Stomach (tissue), 4 donors: ENCODE data around the gene AKAP13.
A peak's percentile ranks its signal among the peaks of the same experiment; 100 is the strongest.

Experiments
- CTCF ChIP-seq, 7 experiments: fragments of 450-650 bp in 4 of 7; fragments of 200-600 bp in 3 of 7; sonication (generic) in 3 of 7; IDR thresholded peaks; one replicate each; pipeline ENCODE4 v1.5.1; 2016 to 2019; ENCODE audit warnings: antibody characterized with exemption in 7 of 7, control low read depth in 2 of 7, mild to moderate bottlenecking in 1 of 7
- EP300 ChIP-seq: sonication (generic); formaldehyde crosslinking; IDR thresholded peaks from one replicate; pipeline ENCODE4 v1.6.1; 2017; ENCODE audit warnings: antibody characterized with exemption
- POLR2A ChIP-seq, 4 donors: fragments of 450-650 bp; IDR thresholded peaks; one replicate each; pipeline ENCODE4 v1.6.1; 2016; ENCODE audit warnings: antibody characterized with exemption in 4 of 4, control low read depth in 2 of 4, mild to moderate bottlenecking in 1 of 4, moderate library complexity in 1 of 4
- POLR2AphosphoS5 ChIP-seq, 3 donors: sonication (generic); formaldehyde crosslinking; IDR thresholded peaks; one replicate each; pipeline ENCODE4 v1.6.1; 2016; ENCODE audit warnings: antibody characterized with exemption in 3 of 3

- TF ChIP-seq POLR2A (IDR thresholded peaks at IDR 0.05): no peak
- no peak for TF ChIP-seq EP300
- no peak for TF ChIP-seq POLR2AphosphoS5 (IDR thresholded peaks at IDR 0.05)
- peak in 1 of 7 experiments; percentile 6 for TF ChIP-seq CTCF (IDR thresholded peaks at IDR 0.05)
Measured at GRCh38 chr15:85694091-85694490, 313.7 kb downstream of the AKAP13 start.
